GM18526 (cell line): ENCODE data around the gene NCBP1.

Experiments
- POLR2A ChIP-seq: IDR thresholded peaks from 3 replicates; pipeline ENCODE4 v1.6.1; 2011; ENCODE audit not compliant: insufficient read length; ENCODE audit errors: extremely low read depth

The NCBP1 gene, protein sequence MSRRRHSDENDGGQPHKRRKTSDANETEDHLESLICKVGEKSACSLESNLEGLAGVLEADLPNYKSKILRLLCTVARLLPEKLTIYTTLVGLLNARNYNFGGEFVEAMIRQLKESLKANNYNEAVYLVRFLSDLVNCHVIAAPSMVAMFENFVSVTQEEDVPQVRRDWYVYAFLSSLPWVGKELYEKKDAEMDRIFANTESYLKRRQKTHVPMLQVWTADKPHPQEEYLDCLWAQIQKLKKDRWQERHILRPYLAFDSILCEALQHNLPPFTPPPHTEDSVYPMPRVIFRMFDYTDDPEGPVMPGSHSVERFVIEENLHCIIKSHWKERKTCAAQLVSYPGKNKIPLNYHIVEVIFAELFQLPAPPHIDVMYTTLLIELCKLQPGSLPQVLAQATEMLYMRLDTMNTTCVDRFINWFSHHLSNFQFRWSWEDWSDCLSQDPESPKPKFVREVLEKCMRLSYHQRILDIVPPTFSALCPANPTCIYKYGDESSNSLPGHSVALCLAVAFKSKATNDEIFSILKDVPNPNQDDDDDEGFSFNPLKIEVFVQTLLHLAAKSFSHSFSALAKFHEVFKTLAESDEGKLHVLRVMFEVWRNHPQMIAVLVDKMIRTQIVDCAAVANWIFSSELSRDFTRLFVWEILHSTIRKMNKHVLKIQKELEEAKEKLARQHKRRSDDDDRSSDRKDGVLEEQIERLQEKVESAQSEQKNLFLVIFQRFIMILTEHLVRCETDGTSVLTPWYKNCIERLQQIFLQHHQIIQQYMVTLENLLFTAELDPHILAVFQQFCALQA

DNA sequence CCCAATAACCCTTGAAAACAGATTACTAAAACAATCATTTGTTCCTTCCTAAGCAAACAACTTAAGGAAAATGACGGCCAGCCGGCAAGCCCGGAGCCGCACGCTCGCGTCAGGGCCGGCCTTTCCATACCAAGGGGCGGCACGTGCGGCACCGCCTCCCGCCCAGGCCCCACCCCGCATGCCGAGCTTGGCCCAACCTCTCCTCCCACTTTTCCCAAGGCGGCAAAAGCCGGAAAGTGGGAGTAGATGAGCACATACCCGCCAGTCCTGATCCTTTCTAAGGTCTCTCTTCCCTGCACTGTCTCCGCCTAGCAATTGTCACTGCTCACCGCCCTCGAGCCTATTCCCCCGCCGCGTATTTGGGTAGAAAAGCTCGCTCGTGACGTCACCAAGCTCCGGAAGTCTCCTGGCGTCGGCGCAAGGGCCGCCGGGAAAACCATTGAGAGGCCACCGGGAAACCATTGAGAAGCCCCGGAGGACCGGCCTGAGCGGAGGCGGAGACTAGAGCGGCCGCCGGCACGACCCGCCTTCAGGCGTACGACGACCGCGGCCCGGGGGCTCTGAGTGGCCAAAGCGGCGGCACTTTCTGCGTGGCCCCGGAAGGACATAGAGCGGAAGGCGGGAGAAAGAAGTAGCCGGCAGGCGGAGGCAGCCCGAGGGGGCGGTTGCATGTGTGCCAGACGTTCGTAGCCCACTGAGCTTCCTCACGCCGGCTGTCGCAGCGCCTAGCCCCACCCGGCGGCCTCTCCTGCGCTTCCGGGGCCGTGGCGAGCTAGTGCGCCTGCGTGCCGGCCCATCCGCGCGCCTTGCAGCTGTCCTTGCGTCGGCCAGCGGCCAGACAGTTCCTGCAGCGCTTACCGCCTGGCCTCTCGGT lies at the start of gene NCBP1, which contains the start of gene TSTD2:
Gene NCBP1, plus strand, starts transcription at position 837 of the 874 bp plus-strand sequence. CDS start 61 bp downstream, outside the sequence.
Gene TSTD2, minus strand, starts transcription at position 384 of the 874 bp plus-strand sequence. CDS start 5,806 bp downstream, outside the sequence.
- peak; percentile 93 for TF ChIP-seq POLR2A

DNA sequence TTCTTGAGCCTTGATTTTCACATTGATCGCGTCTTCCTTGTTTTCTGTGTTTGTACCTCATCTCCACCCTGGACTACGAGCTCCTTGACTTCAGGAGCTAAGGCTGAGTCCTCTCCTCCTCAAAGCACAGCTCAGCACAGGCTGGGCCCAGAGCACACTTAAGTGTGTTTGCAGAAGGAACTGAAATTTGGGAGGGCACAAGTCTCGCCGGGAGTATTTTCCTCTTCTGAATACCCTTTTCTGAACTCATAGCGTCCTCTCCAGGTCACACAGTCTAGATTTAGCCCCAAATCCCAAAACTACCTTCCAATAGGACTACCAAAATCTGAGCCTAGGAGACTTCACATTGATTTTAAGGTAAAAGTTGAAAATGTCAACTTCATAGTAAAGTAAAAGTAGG lies 42.1 kb upstream of the NCBP1 start:
- TF ChIP-seq POLR2A = no peak

DNA sequence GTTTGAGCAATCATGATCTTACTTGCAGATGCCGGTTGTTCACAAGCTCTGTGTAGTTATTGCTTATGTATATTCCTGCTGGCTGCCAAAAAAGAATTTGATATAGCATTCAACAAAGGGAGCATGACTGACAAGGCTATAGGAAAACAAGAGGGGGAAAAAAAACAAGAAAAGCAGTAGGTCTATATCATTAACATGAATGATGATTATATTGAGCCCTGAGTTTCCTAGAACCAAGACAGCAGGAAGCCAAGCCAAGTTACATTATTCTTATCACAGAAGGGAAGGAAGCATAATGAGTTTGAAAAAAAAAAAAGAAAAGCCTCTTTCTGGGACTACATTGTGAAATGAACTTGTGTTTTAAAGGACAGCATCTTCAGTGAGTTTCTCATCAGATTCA lies 41.5 kb upstream of the NCBP1 start:
- no peak for TF ChIP-seq POLR2A

DNA sequence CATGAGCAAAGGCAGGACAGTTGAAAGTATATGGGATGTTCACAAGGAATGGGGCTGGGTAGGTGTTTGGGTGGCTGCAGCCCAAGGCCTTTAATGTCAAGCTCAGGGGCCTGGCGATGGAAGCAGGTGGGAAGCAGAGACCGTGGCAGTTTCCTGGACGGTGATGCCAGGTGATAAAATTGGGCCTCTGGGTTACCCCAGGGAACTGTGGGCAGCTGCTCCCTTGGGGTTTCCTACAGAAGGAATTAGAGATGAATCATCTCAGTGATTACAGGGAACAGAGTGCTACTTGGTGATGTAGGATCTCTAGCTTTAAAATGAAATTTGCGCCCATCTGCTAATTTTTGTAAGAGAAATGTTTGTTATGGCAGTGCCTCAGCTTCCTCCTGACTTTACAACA lies 39.7 kb upstream of the NCBP1 start:
- TF ChIP-seq POLR2A = no peak

DNA sequence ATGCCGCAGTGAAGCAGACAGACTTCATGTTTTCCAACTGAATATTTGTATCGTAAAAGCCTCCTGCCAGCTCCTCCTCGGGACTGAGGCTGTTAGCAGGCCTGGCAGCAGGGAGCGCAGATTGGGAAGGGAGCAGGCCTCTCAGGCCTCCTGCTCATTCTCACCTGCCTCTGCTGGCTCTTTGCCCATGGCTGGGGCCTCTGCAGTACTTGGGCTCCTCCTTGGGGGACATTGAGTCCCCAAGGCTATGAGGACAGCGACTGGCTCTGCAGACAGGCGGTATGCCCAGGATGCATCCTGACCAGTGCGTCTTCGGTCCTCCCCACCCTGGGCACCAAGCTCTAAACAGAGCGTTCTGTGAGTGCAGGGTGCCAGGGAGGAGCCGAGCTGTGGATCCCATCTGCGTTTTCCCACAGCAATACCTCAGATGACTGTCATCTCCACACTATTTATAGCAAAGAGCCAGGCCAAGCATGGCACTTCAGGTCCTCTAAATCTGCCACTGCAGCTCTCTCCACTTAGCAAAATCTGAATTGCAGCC lies 39.2 kb upstream of the NCBP1 start:
- no peak for TF ChIP-seq POLR2A

DNA sequence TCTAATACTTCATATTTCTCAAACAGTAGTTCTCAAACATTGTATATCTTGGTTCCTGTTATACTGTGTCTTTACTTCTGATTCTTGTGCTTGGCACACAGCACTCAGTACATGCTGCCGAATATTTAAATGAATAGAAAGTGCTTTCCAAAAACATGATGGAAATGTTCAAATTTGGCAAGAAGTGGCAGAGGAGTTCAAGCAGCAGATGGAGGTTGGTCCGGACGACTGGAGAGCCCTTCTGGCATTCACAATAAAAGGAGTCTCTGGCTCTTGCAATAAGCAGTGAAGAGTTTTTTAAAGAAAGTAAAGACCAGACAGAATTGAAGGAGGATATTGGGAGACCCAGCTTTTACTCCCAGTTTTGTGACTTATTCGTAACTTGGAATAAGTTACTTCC lies 36.7 kb upstream of the NCBP1 start:
- no peak for TF ChIP-seq POLR2A

DNA sequence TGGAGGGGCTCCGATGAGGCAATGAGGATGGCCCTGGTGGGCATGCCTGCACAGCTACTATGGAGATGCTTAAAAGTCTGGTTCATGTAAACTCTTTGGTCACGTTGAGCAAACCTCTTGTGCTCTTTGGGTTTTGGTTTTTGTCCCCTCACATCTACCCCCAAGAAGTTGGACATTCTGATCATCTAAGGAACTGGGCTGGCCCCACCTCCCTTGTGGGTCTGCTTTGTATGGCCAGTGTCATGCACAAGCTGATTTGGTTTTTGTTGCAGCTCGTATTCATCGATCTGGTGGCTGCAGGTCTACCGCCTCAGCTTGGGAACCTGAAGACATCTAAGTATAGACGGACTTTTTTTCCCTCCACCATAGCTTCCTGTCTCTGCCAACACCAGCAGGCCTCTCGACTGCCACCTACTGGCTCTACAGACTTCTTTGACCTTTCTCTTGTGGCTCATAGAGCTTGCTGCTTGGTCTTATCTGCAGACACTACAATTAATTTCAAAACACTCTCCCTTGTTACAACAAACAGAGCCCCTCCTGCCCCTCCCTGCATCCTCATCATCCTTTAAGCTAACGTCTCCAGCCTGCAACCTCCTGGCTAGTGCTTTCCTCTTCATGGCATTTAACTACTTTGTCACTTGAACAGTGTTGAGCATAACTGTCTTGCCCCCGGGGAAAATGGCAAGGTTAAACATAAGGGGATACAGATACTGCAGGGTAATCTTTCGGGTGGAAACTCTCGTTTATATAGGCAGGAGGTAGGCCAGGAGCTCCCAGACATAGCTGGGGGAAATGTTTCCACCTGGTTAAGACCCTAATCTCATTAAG lies 34.9 kb upstream of the NCBP1 start:
- no peak for TF ChIP-seq POLR2A

DNA sequence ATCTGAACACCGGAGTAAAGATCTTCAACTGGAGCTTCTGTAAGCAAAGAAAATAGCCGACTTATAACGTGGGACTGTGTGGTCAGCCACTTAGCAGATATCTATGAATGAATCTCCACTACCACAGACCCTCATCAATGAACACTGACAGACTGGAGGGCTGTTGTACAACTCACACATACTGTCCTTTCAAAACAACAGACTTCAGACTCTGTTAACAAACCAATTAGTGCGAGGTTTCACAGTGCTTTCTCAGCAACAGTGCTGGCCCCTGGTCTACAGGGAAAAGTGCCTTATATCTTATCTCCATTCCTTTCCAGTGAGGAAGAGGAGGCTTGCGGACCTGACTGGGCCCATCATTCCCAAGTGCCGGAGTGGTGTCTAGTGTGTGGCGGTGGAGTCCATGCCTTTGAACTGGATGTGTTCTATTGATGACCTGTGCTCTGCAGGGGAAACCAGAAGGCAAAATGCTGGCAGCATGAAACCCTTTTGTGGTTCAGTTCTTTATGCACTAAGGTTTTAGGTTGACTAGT lies 34.2 kb upstream of the NCBP1 start:
- TF ChIP-seq POLR2A = no peak

DNA sequence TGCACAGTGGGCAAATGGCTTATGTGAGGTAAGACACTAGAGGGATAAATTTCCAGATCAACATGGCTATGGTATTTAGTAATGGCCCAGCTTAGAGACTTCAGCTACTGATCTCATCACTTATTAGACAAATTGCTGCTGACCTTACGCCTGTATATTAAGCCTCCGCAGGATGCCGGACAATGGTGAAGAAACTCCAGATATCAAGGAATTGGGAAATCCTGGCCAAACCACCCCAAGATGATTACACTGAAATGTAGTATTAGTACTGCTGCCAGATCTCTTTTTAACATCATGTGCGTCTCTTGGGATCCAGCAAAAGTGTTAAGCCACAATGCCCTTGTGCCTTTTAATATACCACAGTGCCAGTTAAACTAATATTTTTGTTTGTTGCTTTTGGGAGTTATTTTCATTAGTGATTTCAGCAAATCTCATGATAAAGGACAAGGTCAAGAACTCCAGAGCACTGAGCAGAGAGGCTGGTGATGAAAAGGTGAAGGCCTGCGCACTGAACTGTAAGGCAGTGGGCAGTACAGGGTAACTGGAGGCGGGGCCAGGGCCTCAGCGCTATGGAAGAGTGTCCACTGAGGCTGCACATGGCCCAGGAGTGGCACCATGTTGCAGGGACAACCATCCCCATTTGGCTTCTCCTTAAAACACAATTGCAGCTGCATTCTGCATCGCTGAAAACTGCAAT lies 32.9 kb upstream of the NCBP1 start:
- TF ChIP-seq POLR2A = no peak

DNA sequence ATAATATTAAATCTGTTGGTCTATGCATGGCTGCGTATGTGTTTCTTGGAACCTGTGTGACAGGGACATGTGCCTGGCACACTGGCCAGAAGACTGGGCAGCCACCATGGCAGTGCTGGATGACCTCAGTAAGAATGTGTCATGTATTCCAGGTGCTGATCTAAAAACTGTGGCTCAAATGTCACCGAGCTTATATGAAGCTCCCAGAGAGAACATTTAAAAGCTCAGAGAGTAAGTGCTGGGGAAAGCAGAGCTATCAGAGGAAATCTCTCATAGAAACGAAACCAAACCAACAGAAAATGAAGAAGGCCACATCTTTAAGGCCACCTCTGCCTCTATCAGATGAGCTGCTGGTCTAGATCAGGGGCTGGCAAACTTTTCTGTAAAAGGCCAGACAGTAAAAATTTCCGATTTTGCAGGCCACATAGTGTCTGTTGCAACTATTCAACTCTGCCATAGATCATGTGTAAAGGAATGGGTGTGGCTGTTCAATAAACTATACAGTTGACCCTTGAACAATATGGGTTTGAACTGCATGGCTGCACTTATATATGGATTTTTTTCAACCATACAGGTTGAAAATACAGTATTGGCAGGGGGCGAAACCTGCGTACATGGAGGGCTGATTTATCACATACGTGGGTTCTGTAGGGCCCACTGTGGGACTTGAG lies 32.3 kb upstream of the NCBP1 start:
- TF ChIP-seq POLR2A = no peak

DNA sequence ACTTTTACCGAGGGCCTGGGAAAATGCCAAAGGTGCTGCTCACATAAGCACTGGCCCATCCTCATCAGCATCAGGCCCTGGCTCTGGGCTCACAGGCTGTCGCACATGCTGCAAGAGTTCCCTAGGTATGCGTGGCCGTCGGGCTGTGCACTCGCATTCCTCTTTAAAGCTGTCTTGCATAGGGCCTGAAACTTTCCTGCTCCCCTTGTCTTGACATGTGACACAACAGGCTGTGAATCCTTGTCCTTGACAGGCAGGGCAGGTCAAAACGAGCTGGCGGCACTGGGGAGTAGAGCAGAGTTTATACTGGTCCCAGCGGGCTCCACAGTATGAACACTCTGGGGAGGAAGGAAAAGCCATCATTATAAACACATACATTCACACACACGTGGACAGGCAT lies 31.2 kb upstream of the NCBP1 start:
- TF ChIP-seq POLR2A = no peak

DNA sequence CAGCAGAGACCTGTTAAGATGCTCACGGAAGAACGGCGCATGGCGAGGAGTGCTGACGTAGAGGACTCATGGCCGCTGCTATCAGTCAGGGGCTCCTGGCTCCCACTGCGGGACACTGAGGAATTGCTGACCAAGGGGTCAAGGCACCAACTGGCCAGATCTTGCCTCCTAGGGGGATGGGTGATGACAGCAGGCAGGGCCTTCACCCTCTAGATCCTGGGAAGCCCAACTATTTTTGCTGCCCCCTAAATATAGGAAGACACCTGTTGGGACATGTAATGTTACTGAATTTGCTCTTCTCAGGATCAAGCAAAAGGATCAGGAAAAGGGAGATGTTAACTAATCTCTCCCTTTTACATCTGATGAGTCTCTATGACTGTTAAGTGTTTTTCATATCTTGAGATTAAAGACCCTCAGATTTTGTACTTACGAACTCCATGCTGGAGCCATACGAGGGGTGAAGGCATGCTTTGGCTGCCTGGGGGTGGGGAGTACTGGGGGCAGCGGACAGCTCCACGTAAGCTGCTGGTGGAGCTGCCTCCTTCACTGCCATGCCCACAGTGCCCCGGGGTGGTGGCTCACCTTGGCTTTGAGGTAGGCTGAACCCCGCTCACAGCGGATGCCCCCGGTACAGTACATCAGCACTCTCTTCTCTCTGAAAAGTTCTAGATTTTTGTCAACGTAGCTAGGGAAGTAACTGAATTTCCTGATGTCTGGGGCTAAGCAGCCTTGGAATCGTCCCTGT lies 28.5 kb upstream of the NCBP1 start:
- TF ChIP-seq POLR2A = no peak
